Endothelial cell of umbilical vein (primary cell): ENCODE measurements around the gene MED8.

Source experiments
- EZH2 ChIP-seq: IDR thresholded peaks from 2 replicates; pipeline ENCODE4 v1.6.1; 2012; ENCODE audit warnings: borderline replicate concordance, low read depth, mild to moderate bottlenecking, moderate library complexity, low read length, inconsistent platforms; ENCODE audit not compliant: severe bottlenecking
- FOS ChIP-seq: IDR thresholded peaks from 2 replicates; pipeline ENCODE4 v1.6.1; 2011; ENCODE audit warnings: mild to moderate bottlenecking, low read length, moderate library complexity, borderline replicate concordance; ENCODE audit not compliant: insufficient read depth
- GATA2 ChIP-seq: IDR thresholded peaks from 2 replicates; pipeline ENCODE4 v1.7.0; 2011; ENCODE audit warnings: low read depth, mild to moderate bottlenecking, moderate library complexity, mixed read lengths, low read length; ENCODE audit not compliant: insufficient read length, insufficient read depth
- JUN ChIP-seq: IDR thresholded peaks from 2 replicates; pipeline ENCODE4 v1.6.1; 2011; ENCODE audit warnings: borderline replicate concordance, low read depth; ENCODE audit not compliant: insufficient read length, insufficient read depth
- MYC ChIP-seq: IDR thresholded peaks from one replicate; pipeline ENCODE4 v1.6.1; 2011; ENCODE audit warnings: mild to moderate bottlenecking, low read depth, low read length
- POLR2A ChIP-seq: IDR thresholded peaks from 2 replicates; pipeline ENCODE4 v1.6.1; 2012; ENCODE audit warnings: low read depth, mild to moderate bottlenecking, control low read depth, low read length
- POLR2AphosphoS5 ChIP-seq: IDR thresholded peaks from 2 replicates; pipeline ENCODE4 v1.6.1; 2012; ENCODE audit warnings: low read depth, mild to moderate bottlenecking, control low read depth, low read length, moderate library complexity; ENCODE audit not compliant: insufficient read depth
- TF ChIP-seq, protein P1 (sequence below), 2 donors: IDR thresholded peaks; 1 replicate in 1 of 2; 2 replicates in 1 of 2; pipeline ENCODE4 v1.5.1; 2011; ENCODE audit warnings: low read length in 2 of 2, mild to moderate bottlenecking in 2 of 2, moderate library complexity in 2 of 2, control low read depth in 1 of 2, inconsistent platforms in 1 of 2, low read depth in 1 of 2; ENCODE audit not compliant: insufficient read depth in 1 of 2; ENCODE audit errors: extremely low read depth in 1 of 2
- TF ChIP-seq, protein P2 (sequence below): IDR thresholded peaks from 2 replicates; pipeline ENCODE4 v1.6.1; 2011; ENCODE audit not compliant: insufficient read depth, insufficient read length

DNA sequence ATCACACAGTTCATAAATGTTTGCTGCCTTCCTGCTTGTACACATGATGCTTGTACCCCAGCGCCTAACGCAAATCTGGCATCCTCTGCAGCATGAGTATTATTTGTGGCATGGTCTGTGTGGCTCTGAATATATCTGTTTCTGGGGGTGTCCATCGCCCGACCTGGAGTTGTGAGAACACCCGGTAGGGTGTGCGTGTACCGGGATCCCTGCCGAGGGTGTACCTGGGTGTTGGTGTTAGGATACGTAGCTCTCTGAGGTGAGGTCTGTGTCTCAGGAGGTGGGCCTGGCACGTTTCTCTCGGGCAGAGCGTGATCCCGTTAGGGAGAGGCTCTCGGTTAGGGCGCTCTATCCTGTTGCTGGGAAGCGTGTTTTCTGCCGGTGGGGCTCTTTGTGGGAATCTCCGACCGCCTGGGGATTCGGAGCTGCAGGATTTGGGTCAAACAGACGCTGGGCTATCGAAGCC, 41.2 kb downstream of the MED8 start:
- no peak for TF ChIP-seq POLR2AphosphoS5
- TF ChIP-seq EZH2: no peak
- TF ChIP-seq, protein P1, sequence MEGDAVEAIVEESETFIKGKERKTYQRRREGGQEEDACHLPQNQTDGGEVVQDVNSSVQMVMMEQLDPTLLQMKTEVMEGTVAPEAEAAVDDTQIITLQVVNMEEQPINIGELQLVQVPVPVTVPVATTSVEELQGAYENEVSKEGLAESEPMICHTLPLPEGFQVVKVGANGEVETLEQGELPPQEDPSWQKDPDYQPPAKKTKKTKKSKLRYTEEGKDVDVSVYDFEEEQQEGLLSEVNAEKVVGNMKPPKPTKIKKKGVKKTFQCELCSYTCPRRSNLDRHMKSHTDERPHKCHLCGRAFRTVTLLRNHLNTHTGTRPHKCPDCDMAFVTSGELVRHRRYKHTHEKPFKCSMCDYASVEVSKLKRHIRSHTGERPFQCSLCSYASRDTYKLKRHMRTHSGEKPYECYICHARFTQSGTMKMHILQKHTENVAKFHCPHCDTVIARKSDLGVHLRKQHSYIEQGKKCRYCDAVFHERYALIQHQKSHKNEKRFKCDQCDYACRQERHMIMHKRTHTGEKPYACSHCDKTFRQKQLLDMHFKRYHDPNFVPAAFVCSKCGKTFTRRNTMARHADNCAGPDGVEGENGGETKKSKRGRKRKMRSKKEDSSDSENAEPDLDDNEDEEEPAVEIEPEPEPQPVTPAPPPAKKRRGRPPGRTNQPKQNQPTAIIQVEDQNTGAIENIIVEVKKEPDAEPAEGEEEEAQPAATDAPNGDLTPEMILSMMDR (IDR thresholded peaks at IDR 0.05; ENCODE audit: extremely low read depth in 1 of 2, insufficient read depth in 1 of 2, low read depth in 1 of 2, low read length in 2 of 2): no peak
- TF ChIP-seq POLR2A: no peak
- TF ChIP-seq JUN: no peak
- TF ChIP-seq, protein P2, sequence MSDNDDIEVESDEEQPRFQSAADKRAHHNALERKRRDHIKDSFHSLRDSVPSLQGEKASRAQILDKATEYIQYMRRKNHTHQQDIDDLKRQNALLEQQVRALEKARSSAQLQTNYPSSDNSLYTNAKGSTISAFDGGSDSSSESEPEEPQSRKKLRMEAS: no peak
- TF ChIP-seq GATA2: no peak
- no peak for TF ChIP-seq FOS
- TF ChIP-seq MYC: no peak
